Right atrium auricular region (tissue), 2 donors: ENCODE measurements around the gene POLR3GL. TPM values are rescaled to one million over a fixed set of nuclear protein-coding genes. Genes with fewer than 3 reads are reported as not detected.
A peak's percentile ranks its signal among the peaks of the same experiment; 100 is the strongest.

Experiments used
- DNase-seq: peaks from one replicate; pipeline ENCODE4 v3.0.0-alpha.2; 2019; ENCODE audit warnings: low spot score
- H3K27ac ChIP-seq, 2 donors: fragments of 200-600 bp; sonication (generic); 1 replicate in 1 of 2; 2 replicates in 1 of 2; pipeline ENCODE4 v1.5.1; 2016 to 2019
- H3K27me3 ChIP-seq, 2 donors: fragments of 200-600 bp; sonication (generic); one replicate each; pipeline versions ENCODE4 v1.5.1 to v1.6.0; 2017 to 2019
- H3K36me3 ChIP-seq: fragments of 200-600 bp; sonication (generic); one replicate; pipeline ENCODE4 v1.5.1; 2016
- H3K4me1 ChIP-seq, 2 donors: fragments of 200-600 bp; sonication (generic); one replicate each; pipeline versions ENCODE4 v1.5.1 to v1.6.0; 2017 to 2019
- H3K4me3 ChIP-seq, 2 donors: fragments of 200-600 bp; sonication (generic); 1 replicate in 1 of 2; 2 replicates in 1 of 2; pipeline ENCODE4 v1.5.1; 2017 to 2019; ENCODE audit warnings: mild to moderate bottlenecking in 1 of 2, moderate library complexity in 1 of 2
- H3K9me3 ChIP-seq, 2 donors: fragments of 200-600 bp; sonication (generic); one replicate each; pipeline ENCODE4 v1.5.1; 2019
- CTCF ChIP-seq, 2 donors: fragments of 200-600 bp; sonication (generic); IDR thresholded peaks; one replicate each; pipeline ENCODE4 v1.5.1; 2019; ENCODE audit warnings: antibody characterized with exemption in 2 of 2
- total RNA-seq, 2 donors: library from RNA; depleted of rRNA; stranded (reverse); fragments of >200 nt; gene quantifications; one replicate each; pipeline ENCODE4 v1.1.0, GENCODE V29; 2016

Gene POLR3GL, protein sequence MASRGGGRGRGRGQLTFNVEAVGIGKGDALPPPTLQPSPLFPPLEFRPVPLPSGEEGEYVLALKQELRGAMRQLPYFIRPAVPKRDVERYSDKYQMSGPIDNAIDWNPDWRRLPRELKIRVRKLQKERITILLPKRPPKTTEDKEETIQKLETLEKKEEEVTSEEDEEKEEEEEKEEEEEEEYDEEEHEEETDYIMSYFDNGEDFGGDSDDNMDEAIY
- 10 to 100 TPM; 36.4 to 45.2 TPM for total RNA-seq

DNA sequence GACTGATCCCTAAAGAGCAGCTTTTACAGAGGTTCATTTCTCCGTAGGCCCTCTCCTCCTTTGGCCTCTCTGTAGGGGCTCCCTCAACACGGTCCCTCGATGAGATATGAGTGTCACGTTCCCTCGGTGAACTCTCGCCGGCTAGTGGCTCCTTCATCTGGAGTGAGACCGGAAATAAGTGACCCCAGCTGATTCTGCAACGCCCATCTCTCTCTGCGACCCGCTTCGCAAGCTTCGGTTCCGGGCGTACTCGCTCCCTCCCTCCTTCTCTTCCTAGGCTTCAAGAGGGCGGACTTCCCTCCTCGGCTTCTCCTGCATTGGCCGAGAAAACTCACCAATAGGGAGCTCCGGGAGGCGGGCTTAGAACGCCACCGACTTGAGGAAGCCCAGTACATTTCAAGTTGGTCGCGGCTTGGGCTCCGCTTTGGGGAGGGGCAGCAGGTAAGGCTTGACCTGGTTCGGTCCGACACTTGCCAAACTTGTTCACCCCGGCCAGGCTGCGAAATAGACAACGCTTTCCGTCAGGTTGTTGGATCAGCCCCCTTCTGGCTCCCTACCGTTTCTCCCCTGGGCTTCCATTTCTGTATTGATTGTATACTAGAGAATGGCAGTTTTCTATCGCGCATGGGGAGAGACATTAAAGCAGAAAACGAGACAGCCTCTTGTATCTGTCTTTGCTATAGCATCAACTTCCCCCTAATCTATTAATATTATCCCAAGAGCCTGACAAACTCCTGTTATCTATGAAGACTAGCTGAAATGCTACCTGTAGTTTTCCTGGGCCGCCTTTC lies at the start of gene POLR3GL, which contains the start of gene ANKRD34A:
POLR3GL (plus strand) TSS at position 363 of the 791 bp plus-strand sequence. CDS start 10,176 bp downstream, outside the sequence.
ANKRD34A (minus strand) TSS at position 248 of the 791 bp plus-strand sequence. CDS start 2,816 bp downstream, outside the sequence.
- Histone ChIP-seq H3K36me3 (no peaks in the 10 kb centered on the region), H3K27me3 (no peaks in the 10 kb centered on the region), H3K27ac (peak within 1 kb of the TSS; percentile 93), H3K4me1 (peaks cover 0 to 40% of the 10 kb centered on the region in 2 donors), H3K4me3 (peak within 1 kb of the TSS; percentile 65 to 74), H3K9me3 (no peaks in the 10 kb centered on the region)
- peak; percentile 97 for DNase-seq
- TF ChIP-seq CTCF (IDR thresholded peaks at IDR 0.05) = peak in 1 of 2 donors; percentile 13

GRCh38 chr1:145916745-145917144 lies 47.7 kb upstream of the POLR3GL start:
- peaks cover 28% of the 10 kb centered on the region for H3K36me3 ChIP-seq
- H3K27ac ChIP-seq = no peak overlapping the region
- no peaks in the 10 kb centered on the region for H3K27me3 ChIP-seq
- no peak overlapping the region for H3K4me3 ChIP-seq
- DNase-seq = no peak
- H3K9me3 ChIP-seq = no peaks in the 10 kb centered on the region
- H3K4me1 ChIP-seq = peaks cover 0 to 29% of the 10 kb centered on the region in 2 donors
- no peak for TF ChIP-seq CTCF (IDR thresholded peaks at IDR 0.05)

DNA sequence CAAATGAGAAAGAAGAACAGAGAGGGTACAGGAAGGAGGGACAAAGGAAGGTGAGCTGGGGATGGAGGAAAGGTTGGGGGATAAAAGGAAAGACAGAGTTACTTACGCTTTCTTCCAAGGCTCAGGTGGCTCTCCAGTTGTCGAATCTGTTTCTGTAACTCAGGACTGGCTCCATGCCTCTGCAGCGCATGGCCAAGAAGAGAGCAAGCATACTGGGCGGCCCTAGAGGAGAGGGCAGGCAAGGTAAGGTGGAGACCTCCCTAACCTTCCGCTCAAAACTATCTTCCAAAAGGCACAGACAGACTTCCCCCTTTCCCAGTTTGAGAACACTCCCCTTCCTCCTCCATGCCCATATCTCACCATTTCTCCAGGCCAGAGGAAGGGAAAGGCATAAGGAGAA lies 46.9 kb upstream of the POLR3GL start:
- Histone ChIP-seq H3K27ac (peak overlapping the region in 1 of 2 donors; percentile 87), H3K36me3 (peaks cover 21% of the 10 kb centered on the region)

GRCh38 chr1:145918144-145918991 lies 46.1 kb upstream of the POLR3GL start, which contains the start of gene PEX11B:
Gene PEX11B, minus strand, starts transcription at chr1:145918717. Its CDS starts 29 bp downstream, at chr1:145918688.
- Histone ChIP-seq H3K4me3 (peak within 1 kb of the TSS; percentile 87 to 91), H3K9me3 (no peaks in the 10 kb centered on the region), H3K4me1 (peaks cover 0 to 29% of the 10 kb centered on the region in 2 donors), H3K36me3 (peaks cover 19% of the 10 kb centered on the region), H3K27me3 (no peaks in the 10 kb centered on the region), H3K27ac (peak within 1 kb of the TSS; percentile 87 to 92)
- DNase-seq = peak; percentile 92
- no peak for TF ChIP-seq CTCF (IDR thresholded peaks at IDR 0.05)

More for the DNA sequence above, 46.9 kb upstream of the POLR3GL start:
- H3K4me3 ChIP-seq = peak overlapping the region; percentile 87 to 91
- no peak for DNase-seq
- peaks cover 0 to 29% of the 10 kb centered on the region in 2 donors for H3K4me1 ChIP-seq
- no peak for TF ChIP-seq CTCF (IDR thresholded peaks at IDR 0.05)
- H3K27me3 ChIP-seq = no peaks in the 10 kb centered on the region
- no peaks in the 10 kb centered on the region for H3K9me3 ChIP-seq
